ENCODE measurements around the gene CNTNAP3. TPM values are rescaled to one million over a fixed set of nuclear protein-coding genes. Genes with fewer than 3 reads are reported as not detected.

CNTNAP3 gene
- total RNA-seq = under 0.01 and 1.4 TPM in 2 replicates

GRCh38 chr9:39287980-39288379, at the start of gene CNTNAP3:
TSS of gene CNTNAP3 (minus strand) at chr9:39288167. CDS start at chr9:39288064, 103 bp downstream.

Small RNA genes lying within 50 kb of the gene (small RNA-seq; reads per million reads assigned to genes)
- not detected for gene RN7SL640P (ENCODE audit: low replicate concordance)

Other genes with a start within 250 kb of the CNTNAP3 start
- not detected in 2 replicates for gene SPATA31A1, start 67.5 kb upstream of the CNTNAP3 start, total RNA-seq

Measured in placental pericyte (primary cell).